ENCODE data around the gene UBL7.

UBL7 gene

GRCh38 chr15:74445816-74446763 lies 14.9 kb downstream of the UBL7 start:
- DNase-seq (ENCODE audit: low spot score), result no peak
- no peak overlapping the region for H3K27ac ChIP-seq
- H3K4me3 ChIP-seq, result no peak overlapping the region
- no peak for TF ChIP-seq CTCF (IDR thresholded peaks at IDR 0.05)

GRCh38 chr15:74444106-74445062 lies 16.6 kb downstream of the UBL7 start:
- TF ChIP-seq CTCF (IDR thresholded peaks at IDR 0.05), result no peak
- DNase-seq (ENCODE audit: low spot score), result no peak
- no peak overlapping the region for H3K4me3 ChIP-seq
- H3K27ac ChIP-seq, result no peak overlapping the region

GRCh38 chr15:74443100-74443909 lies 17.7 kb downstream of the UBL7 start:
- Histone ChIP-seq H3K27ac (no peak overlapping the region), H3K4me3 (no peak overlapping the region)
- DNase-seq (ENCODE audit: low spot score), result no peak
- TF ChIP-seq CTCF (IDR thresholded peaks at IDR 0.05), result no peak

- no peak for DNase-seq (ENCODE audit: low spot score)
- Histone ChIP-seq H3K4me3 (no peak overlapping the region), H3K27ac (no peak overlapping the region)
- TF ChIP-seq CTCF (IDR thresholded peaks at IDR 0.05), result no peak
These were observed 18.4 kb downstream of the UBL7 start for GRCh38 chr15:74442604-74443003.

GRCh38 chr15:74442063-74442462 lies 18.9 kb downstream of the UBL7 start:
- H3K4me3 ChIP-seq, result no peak overlapping the region
- no peak overlapping the region for H3K27ac ChIP-seq
- no peak for DNase-seq (ENCODE audit: low spot score)
- no peak for TF ChIP-seq CTCF (IDR thresholded peaks at IDR 0.05)

GRCh38 chr15:74441248-74441941 lies 19.6 kb downstream of the UBL7 start:
- no peak for TF ChIP-seq CTCF (IDR thresholded peaks at IDR 0.05)
- no peak overlapping the region for H3K27ac ChIP-seq
- DNase-seq (ENCODE audit: low spot score), result no peak
- H3K4me3 ChIP-seq, result no peak overlapping the region
